HepG2 (cell line): ENCODE results near the gene HEPACAM2. TPM values are rescaled to one million over a fixed set of nuclear protein-coding genes. Genes with fewer than 3 reads are reported as not detected.

Experiments
- ATAC-seq: fragments of 200-7000 bp; cut with Tn5 transposase; 3 replicates; pipeline ENCODE4 v1.9.1; 2020; ENCODE audit warnings: mild to moderate bottlenecking, moderate library complexity
- BruUV-seq: library from RNA; stranded (reverse); fragments of 400-500 nt; replicated peaks from 2 replicates; lab custom pipeline; 2021; lab: Mats Ljungman, UMichigan
- CTCF ChIA-PET: fragments of 300-600 bp; formaldehyde crosslinking; extraction: SDS; loops from one replicate; lab custom pipeline; 2021; ENCODE audit warnings: low total read pairs, inconsistent platforms, low intra/inter-chr PET ratio; lab: Yijun Ruan, JAX
- POLR2A ChIA-PET: fragments of 350-600 bp; sonication (Branson Sonifier 250); formaldehyde crosslinking; loops from one replicate; lab custom pipeline; 2020; ENCODE audit warnings: antibody characterized with exemption, inconsistent platforms; lab: Yijun Ruan, JAX
- DNase-seq: peaks from one replicate; pipeline ENCODE4 v3.0.0-alpha.2; 2015; ENCODE audit warnings: low spot score
- FAIRE-seq: peaks from 3 replicates; lab custom pipeline; 2011; peaks lifted over from hg19 to GRCh38; lab: Jason Lieb, UNC
- H2AFZ ChIP-seq: one replicate; pipeline ENCODE4 v1.6.1; 2011; ENCODE audit warnings: low read length, inconsistent platforms
- H3K27ac ChIP-seq: fragments of 300-600 bp; 3 replicates; pipeline ENCODE4 v1.8.0; 2011; ENCODE audit warnings: mixed run types, mild to moderate bottlenecking, mixed read lengths, low read length, inconsistent platforms; ENCODE audit not compliant: insufficient read depth; ENCODE audit errors: extremely low read length
- H3K27me3 ChIP-seq, 2 experiments: fragments of 200-600 bp in 1 of 2; 2 replicates in 1 of 2; 3 replicates in 1 of 2; pipeline versions ENCODE4 v1.6.0 to v1.8.0; 2011; ENCODE audit warnings: low read length in 2 of 2, mild to moderate bottlenecking in 2 of 2, moderate library complexity in 2 of 2, inconsistent platforms in 1 of 2; ENCODE audit not compliant: insufficient read depth in 2 of 2, control insufficient read depth in 1 of 2
- H3K36me3 ChIP-seq, 2 experiments: fragments of 200-600 bp in 1 of 2; replicated peaks in 1 of 2; 2 replicates in 1 of 2; 3 replicates in 1 of 2; pipeline versions ENCODE4 v1.5.1 to v1.8.0; 2011; ENCODE audit warnings: low read length in 2 of 2, inconsistent platforms in 1 of 2; ENCODE audit not compliant: insufficient read depth in 2 of 2, control insufficient read depth in 1 of 2
- H3K4me1 ChIP-seq: 2 replicates; pipeline ENCODE4 v1.5.1; 2012; ENCODE audit warnings: low read length, inconsistent platforms; ENCODE audit not compliant: insufficient read depth
- H3K4me2 ChIP-seq: 2 replicates; pipeline ENCODE4 v1.6.0; 2011; ENCODE audit warnings: low read depth, low read length, inconsistent platforms
- H3K4me3 ChIP-seq, 3 experiments: fragments of 200-600 bp in 1 of 3; sonication (generic), shearing (Covaris generic) in 1 of 3; replicated peaks in 1 of 3; 2 replicates each; pipeline ENCODE4 v1.5.1; 2011 to 2016; ENCODE audit warnings: low read length in 3 of 3, inconsistent platforms in 2 of 3, low read depth in 2 of 3, mild to moderate bottlenecking in 2 of 3, control low read depth in 1 of 3, mixed read lengths in 1 of 3; ENCODE audit not compliant: insufficient read depth in 1 of 3
- H3K79me2 ChIP-seq: one replicate; pipeline ENCODE4 v1.6.1; 2011; ENCODE audit warnings: low read length, inconsistent platforms; ENCODE audit not compliant: insufficient read depth
- H3K9ac ChIP-seq: 2 replicates; pipeline ENCODE4 v1.6.0; 2011; ENCODE audit warnings: mild to moderate bottlenecking, low read depth, low read length, inconsistent platforms; ENCODE audit not compliant: insufficient read depth
- H3K9me3 ChIP-seq: 2 replicates; pipeline ENCODE4 v1.5.1; 2012; ENCODE audit warnings: mild to moderate bottlenecking, low read length
- H4K20me1 ChIP-seq: 2 replicates; pipeline ENCODE4 v1.6.0; 2011; ENCODE audit warnings: inconsistent platforms, mild to moderate bottlenecking, low read length, moderate library complexity; ENCODE audit not compliant: insufficient read depth
- CENPBD1 ChIP-seq: sonication (generic); formaldehyde crosslinking; IDR thresholded peaks from 2 replicates; pipeline ENCODE4 v1.8.0; 2022; ENCODE audit warnings: missing genetic modification reagents, low read depth, mild to moderate bottlenecking, borderline replicate concordance
- CTCF ChIP-seq: sonication (generic); formaldehyde crosslinking; IDR thresholded peaks from 2 replicates; pipeline ENCODE4 v1.5.0; 2020; ENCODE audit warnings: mild to moderate bottlenecking, missing genetic modification reagents, moderate library complexity
- DPF2 ChIP-seq: sonication (generic); formaldehyde crosslinking; IDR thresholded peaks from 2 replicates; pipeline ENCODE4 v1.4.0; 2020; ENCODE audit warnings: mild to moderate bottlenecking, low read depth, missing genetic modification reagents, borderline replicate concordance
- FOXK2 ChIP-seq: fragments of 450-650 bp; IDR thresholded peaks from 2 replicates; pipeline ENCODE4 v1.6.1; 2016
- KDM5A ChIP-seq: fragments of 200-600 bp; sonication (generic); IDR thresholded peaks from 2 replicates; pipeline ENCODE4 v1.7.0; 2018; ENCODE audit warnings: antibody characterized with exemption, mild to moderate bottlenecking, low read length, borderline replicate concordance
- NFE2L2 ChIP-seq: fragments of 150-350 bp; IDR thresholded peaks from 2 replicates; pipeline ENCODE4 v1.6.1; 2014; ENCODE audit warnings: low read length
- ZBTB40 ChIP-seq, 2 experiments: fragments of 450-650 bp in 1 of 2; sonication (generic) in 1 of 2; formaldehyde crosslinking in 1 of 2; IDR thresholded peaks; 2 replicates each; pipeline versions ENCODE4 v1.6.1 to v1.8.0; 2016 to 2022; ENCODE audit warnings: antibody characterized with exemption in 1 of 2, mild to moderate bottlenecking in 1 of 2, missing genetic modification reagents in 1 of 2
- ZNF329 ChIP-seq: sonication (generic); formaldehyde crosslinking; IDR thresholded peaks from 2 replicates; pipeline ENCODE4 v1.9.0; 2021; ENCODE audit warnings: low read depth, mild to moderate bottlenecking, missing genetic modification reagents
- WGBS: methylation state at CpG from one replicate; pipeline ENCODE4 v1.1.6; 2017; ENCODE audit warnings: low lambda C conversion rate; 5-methylcytosine and 5-hydroxymethylcytosine counted together
- in situ Hi-C: cut with HindIII; loops from 2 replicates; pipeline ENCODE4 v1.10.0; 2017; ENCODE audit warnings: low pct_unique_long_range_greater_than_20kb; ENCODE audit not compliant: extremely low pct_ligation_motif_present
- intact Hi-C: fragments of 100-400 bp; cut with micrococcal nuclease; formaldehyde crosslinking; loops from one replicate; pipeline ENCODE4 v1.10.0; 2022; ENCODE audit not compliant: unreplicated experiment
- polyA plus RNA-seq, 8 experiments: library from polyadenylated mRNA; depleted of rRNA in 3 of 8; stranded (reverse) in 7 of 8; unstranded in 1 of 8; fragments of >200 nt; fragmentation: Illumina TruSeq in 4 of 8; extraction: Trizol in 4 of 8; gene quantifications; 2 replicates each; pipeline versions ENCODE4 v1.2.1 to v1.2.3, GENCODE V29; 2011 to 2016; ENCODE audit warnings: low read depth in 4 of 8, missing spikeins in 1 of 8, mixed read lengths in 1 of 8; ENCODE audit not compliant: insufficient read depth in 1 of 8
- total RNA-seq, 5 experiments: library from RNA; depleted of rRNA; stranded (reverse); fragments of >200 nt; fragmentation: Illumina TruSeq; extraction: Trizol; gene quantifications; 2 replicates each; pipeline ENCODE4 v1.2.3, GENCODE V29; 2016; ENCODE audit warnings: low read depth in 1 of 5

The HEPACAM2 gene
- total and polyA plus RNA-seq, 2 of the 13 experiments (the other 11 are each of a cell fraction or from before 2014, with no cell fraction given), result not detected

DNA sequence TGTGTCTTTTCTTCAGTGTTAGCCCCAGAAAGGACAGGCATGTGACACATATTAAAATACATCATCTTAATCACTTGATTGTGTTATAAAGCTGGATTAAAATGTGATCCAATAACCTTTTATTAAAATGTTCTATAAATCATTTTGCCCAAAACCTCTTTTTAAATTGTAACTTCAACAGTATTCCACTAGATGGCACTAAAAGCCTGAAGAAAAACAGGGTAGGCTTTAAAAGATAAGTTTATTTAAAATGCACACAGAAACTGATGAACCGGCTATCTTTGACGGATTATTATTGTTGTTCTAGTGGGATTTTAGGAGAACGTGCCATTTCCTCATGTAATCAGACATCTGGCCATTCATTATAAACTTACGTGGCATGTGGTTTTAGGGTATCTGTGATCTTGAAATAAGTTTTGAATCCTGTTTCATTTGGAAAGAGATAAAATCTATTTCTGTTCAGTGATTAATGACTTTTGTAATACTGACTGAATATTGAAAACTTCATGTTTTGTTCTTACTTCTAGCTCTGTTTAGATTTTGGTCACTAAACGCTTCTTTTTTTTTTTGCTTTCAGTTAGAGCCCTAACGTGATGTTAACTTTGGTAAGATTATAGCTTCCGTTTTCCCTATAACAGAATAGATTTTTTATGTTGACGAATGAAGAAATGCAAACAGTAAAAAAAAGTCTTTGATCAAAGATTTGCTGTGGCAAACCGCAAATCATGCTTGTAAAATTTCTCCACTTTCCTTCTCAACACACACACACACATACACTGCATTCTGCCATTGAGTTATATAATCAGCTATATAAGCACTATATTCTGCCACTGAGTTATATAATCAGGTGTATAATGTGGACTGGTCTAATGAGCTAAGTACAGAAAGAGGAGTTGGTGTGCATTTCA lies 19.5 kb upstream of the HEPACAM2 start:
- intact Hi-C loops, result loop anchor here (1.0 to 10.0 kb wide), 4 partner anchors 129 to 839 kb away; no protein-coding TSS in a partner anchor
- H3K36me3 ChIP-seq, result 0 out of 5 replicates have a peak, but pooled peaks cover 0 to 3% of the 10 kb centered on the region in 2 experiments
- no peaks in the 10 kb centered on the region for H3K4me1 ChIP-seq
- H3K27ac ChIP-seq, result no peak overlapping the region
- no peaks in the 10 kb centered on the region for H3K79me2 ChIP-seq
- H3K4me3 ChIP-seq, result no peak overlapping the region
- peaks cover 3% of the 10 kb centered on the region; the same call in 1 of the 2 replicates for H4K20me1 ChIP-seq
- no peaks in the 10 kb centered on the region for H3K9me3 ChIP-seq
- ChIA-PET POLR2A (interaction anchor here (1.2 kb wide), 1 partner anchor 14 kb away, joined by 3 read pairs; the partner anchor contains the start of gene VPS50), CTCF (interaction anchor here (1.4 kb wide), 1 partner anchor 305 kb away, joined by 15 read pairs; no protein-coding TSS in a partner anchor)
- no TSS peak for BruUV-seq
- no peak overlapping the region for H3K4me2 ChIP-seq
- no peak overlapping the region for H2AFZ ChIP-seq
- no peaks in the 10 kb centered on the region for H3K27me3 ChIP-seq
- FAIRE-seq, result peak; percentile 37
- 79% methylated on average over 9 of the region's 9 CpGs for WGBS
- H3K9ac ChIP-seq, result no peak overlapping the region
- peak; percentile 21 for DNase-seq
- in situ Hi-C loops, result loop anchor here (5.0 kb wide), 1 partner anchor 307 kb away; no protein-coding TSS in a partner anchor
- ATAC-seq, result no peak
- TF ChIP-seq NFE2L2 (no peak), ZNF329 (CRISPR knock-in tag) (no peak), KDM5A (no peak), FOXK2 (no peak), CENPBD1 (no peak), ZBTB40 (IDR thresholded peaks at IDR 0.05) (no peak), ZBTB40 (CRISPR knock-in tag; IDR thresholded peaks at IDR 0.05) (no peak), DPF2 (no peak), CTCF (CRISPR knock-in tag) (peak; percentile 53)
